GM18508 (cell line): ENCODE data around the gene PDCD2L.
"Not testable (repeated sequence)": the region's sequence is repeated elsewhere in the genome, so short reads cannot be mapped to it uniquely, and the experiment has no call there.

ENCODE experiments used
- ATAC-seq: cut with Tn5 transposase; IDR thresholded peaks from one replicate; pipeline ENCODE4 v1.9.1; 2021; ENCODE audit warnings: moderate number of reproducible peaks; ENCODE audit not compliant: insufficient read depth, unreplicated experiment

Gene PDCD2L, protein sequence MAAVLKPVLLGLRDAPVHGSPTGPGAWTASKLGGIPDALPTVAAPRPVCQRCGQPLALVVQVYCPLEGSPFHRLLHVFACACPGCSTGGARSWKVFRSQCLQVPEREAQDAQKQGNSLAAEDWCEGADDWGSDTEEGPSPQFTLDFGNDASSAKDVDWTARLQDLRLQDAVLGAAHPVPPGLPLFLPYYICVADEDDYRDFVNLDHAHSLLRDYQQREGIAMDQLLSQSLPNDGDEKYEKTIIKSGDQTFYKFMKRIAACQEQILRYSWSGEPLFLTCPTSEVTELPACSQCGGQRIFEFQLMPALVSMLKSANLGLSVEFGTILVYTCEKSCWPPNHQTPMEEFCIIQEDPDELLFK

DNA sequence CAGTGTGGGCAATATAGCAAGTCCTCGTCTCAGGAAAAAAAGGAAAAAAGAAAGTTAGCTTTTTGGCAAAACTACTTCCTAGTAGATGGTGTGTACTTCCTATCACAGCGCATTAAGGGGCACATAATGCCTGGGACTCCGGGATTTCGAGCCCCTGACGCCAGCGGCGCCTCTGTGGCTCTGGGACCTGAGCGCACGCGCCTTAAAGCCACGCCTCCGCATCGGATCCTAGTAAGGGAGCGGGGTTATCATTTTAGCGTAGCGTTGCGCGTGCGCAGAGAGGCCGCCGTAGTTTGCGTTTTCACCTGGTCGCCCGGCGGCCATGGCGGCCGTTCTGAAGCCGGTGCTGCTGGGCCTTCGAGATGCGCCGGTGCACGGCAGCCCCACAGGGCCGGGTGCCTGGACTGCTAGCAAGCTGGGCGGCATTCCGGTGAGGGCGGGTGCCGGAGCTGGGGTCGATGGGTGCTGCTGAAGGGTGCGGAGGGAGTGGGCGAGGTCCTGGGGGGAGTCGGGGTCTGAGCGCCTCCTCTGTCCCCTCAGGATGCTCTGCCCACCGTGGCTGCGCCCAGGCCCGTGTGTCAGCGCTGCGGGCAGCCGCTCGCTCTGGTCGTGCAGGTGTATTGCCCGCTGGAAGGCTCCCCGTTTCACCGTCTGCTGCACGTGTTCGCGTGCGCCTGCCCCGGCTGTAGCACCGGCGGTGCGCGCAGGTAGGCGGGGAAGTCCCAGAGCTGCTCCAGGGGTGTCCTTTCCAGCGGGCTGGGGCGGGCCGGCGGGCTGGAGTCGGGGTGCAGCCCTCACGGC is at the start of gene PDCD2L:
Gene PDCD2L (plus strand): TSS at position 291 of the 801 bp plus-strand sequence. CDS start 32 bp downstream, at position 323.
- ATAC-seq: peak; percentile 44

- ATAC-seq: no peak
Observed at GRCh38 chr19:34355201-34355600, 49.0 kb upstream of the PDCD2L start.

GRCh38 chr19:34356875-34357274 is 47.3 kb upstream of the PDCD2L start:
- ATAC-seq: no peak

DNA sequence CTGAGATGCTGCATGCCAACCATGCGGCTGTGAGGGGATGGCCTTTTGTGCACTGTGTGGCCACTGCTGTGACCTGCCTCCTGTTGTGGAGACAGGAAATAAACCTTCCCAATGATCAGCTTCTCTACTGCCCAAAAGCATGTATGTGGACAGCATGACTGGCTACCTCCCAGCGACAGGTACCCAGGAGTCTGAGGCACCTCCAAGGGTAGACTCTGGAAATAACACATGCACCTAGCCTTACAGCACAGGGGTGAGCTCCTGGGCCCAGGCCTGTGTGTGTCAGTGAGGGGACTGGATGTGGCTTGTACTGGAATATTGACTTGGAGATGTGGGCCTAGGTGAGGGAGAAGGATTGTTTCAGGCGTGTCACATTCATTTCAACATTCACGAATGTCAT is 46.8 kb upstream of the PDCD2L start:
- ATAC-seq: no peak

DNA sequence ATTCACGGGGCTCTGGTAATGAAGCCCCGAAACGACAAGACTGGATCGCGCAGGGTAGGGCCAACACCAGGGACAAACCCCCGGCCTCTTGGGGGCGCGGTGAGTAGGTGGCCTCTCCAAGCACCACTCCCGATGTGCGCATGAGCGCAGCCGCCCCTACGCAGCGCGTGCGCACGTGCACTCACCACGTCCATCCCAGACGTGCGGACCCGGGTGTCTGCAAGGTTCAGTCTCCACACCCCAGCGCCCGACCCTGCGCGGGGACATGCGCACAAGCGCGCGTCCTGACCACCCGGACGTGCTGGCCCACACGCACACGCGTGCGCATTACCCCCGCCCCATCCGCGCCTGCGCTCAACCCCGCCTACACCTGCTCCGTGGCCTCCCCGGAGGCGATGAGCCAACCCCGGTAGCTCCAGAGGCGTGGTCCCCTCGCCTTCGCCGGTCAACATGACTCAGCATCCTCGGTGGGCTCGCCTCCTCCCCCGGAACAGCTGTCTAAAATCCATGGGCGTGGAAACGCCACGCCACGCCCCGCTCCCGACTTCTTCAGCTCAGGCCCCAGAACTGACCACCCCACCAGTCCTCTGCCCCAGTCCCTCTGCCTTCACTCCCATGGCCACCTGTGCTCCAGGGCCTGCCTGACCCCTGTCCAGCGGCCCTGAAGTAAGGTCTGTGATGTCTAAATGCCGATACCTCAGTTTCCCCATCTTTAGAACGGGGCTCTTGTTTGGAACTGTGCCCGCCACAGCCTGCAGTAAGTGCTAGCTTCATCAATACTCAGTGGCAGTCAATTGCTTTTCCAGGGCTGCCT is 44.9 kb upstream of the PDCD2L start:
- ATAC-seq: peak; percentile 68

- no peak for ATAC-seq
Observed at GRCh38 chr19:34359954-34360315, 44.3 kb upstream of the PDCD2L start.

GRCh38 chr19:34360354-34360909 is 43.8 kb upstream of the PDCD2L start:
- no peak for ATAC-seq

- ATAC-seq: no peak
Observed at GRCh38 chr19:34362679-34363069, 41.5 kb upstream of the PDCD2L start.

- ATAC-seq: no peak
Observed at GRCh38 chr19:34363094-34363493, 41.1 kb upstream of the PDCD2L start.

DNA sequence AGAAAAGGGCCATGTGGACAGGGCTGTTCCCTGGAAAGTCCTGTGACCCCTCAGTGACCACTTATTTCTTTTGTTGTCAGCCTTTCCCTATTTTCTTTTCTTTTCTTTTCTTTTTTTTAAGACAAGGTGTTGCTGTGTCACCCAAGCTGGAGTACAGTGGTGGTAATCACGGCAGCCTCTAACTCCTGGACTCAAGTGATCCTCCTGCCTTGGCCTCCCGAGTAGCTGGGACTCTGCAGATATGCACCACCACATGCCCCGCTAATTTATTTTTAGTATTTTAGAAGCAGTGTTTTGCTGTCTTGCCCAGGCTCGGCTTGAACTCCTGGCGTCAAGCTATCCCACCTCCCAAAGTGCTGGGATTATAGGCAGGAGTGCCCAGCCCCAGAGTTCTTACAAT is 40.3 kb upstream of the PDCD2L start:
- ATAC-seq: no peak

DNA sequence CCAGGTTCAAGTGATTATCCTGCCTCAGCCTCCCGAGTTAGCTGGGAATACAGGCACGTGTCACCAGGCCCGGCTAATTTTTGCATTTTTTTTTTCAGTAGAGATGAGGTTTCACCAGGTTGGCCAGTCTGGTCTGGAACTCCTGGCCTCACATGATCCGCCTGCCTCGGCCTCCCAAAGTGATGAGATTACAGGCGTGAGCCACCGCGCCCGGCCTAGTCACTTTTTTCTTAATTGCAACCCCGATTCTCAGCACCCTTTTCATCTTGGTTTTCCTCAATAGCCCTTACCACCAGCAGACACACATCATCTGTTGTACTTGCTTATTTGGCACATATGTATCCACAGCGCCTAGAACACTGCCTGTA is 39.8 kb upstream of the PDCD2L start:
- no peak for ATAC-seq

GRCh38 chr19:34364830-34365462 is 39.3 kb upstream of the PDCD2L start, which contains the start of gene GPI:
Gene GPI, plus strand, starts transcription at chr19:34365196. Its CDS starts 71 bp downstream, at chr19:34365267.
- no peak for ATAC-seq

- ATAC-seq: no peak
Observed at GRCh38 chr19:34365463-34366401, 38.5 kb upstream of the PDCD2L start.

- ATAC-seq: no peak
Observed at GRCh38 chr19:34366738-34367623, 37.2 kb upstream of the PDCD2L start.

DNA sequence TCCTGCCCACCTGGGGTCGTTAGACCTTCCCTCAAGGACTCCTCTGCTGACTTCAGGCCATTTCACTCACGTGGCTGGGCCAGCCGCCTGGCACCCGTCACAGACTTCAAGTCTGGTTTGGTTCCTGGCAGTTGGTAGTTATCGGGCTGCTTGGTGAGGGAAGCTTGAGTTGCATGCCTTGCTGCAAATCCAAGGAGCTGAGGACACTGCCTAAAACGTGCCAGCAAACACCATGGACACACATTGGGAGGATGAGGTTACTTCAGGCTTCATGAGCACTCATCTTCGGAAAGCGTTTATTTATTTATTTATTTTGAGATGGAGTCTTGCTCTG is 36.6 kb upstream of the PDCD2L start:
- ATAC-seq: no peak

- no peak for ATAC-seq
Observed at GRCh38 chr19:34368338-34368737, 35.9 kb upstream of the PDCD2L start.

- ATAC-seq: not testable (repeated sequence)
Observed at GRCh38 chr19:34369166-34369565, 35.0 kb upstream of the PDCD2L start.

GRCh38 chr19:34370117-34370516 is 34.1 kb upstream of the PDCD2L start:
- no peak for ATAC-seq
